Stomach (tissue), 9 donors: ENCODE results near the gene MYO16. TPM values are rescaled to one million over a fixed set of nuclear protein-coding genes. Genes with fewer than 3 reads are reported as not detected.

Source experiments
- DNase-seq, 2 donors: peaks; one replicate each; pipeline versions ENCODE4 v3.0.0 to v3.0.0-alpha.2; 2013 to 2019
- H3K27ac ChIP-seq, 5 donors: fragments of 200-600 bp in 4 of 5; sonication (generic) in 4 of 5; one replicate each; pipeline ENCODE4 v1.5.1; 2013 to 2019; ENCODE audit warnings: mild to moderate bottlenecking in 1 of 5, moderate library complexity in 1 of 5
- H3K27me3 ChIP-seq, 3 donors: fragments of 200-600 bp; sonication (generic); one replicate each; pipeline ENCODE4 v1.5.1; 2017 to 2019; ENCODE audit warnings: mixed run types in 1 of 3
- H3K36me3 ChIP-seq, 4 donors: fragments of 200-600 bp; sonication (generic); 1 replicate in 3 of 4; 2 replicates in 1 of 4; pipeline ENCODE4 v1.5.1; 2016 to 2019
- H3K4me1 ChIP-seq, 4 donors: fragments of 200-600 bp; sonication (generic); one replicate each; pipeline ENCODE4 v1.5.1; 2016 to 2019
- H3K4me3 ChIP-seq, 4 donors: fragments of 200-600 bp; sonication (generic) in 3 of 4; one replicate each; pipeline ENCODE4 v1.5.1; 2016 to 2019; ENCODE audit warnings: mild to moderate bottlenecking in 1 of 4
- H3K9me3 ChIP-seq, 4 donors: fragments of 200-600 bp; sonication (generic); one replicate each; pipeline ENCODE4 v1.5.1; 2016 to 2019
- CTCF ChIP-seq, 7 experiments: fragments of 450-650 bp in 4 of 7; fragments of 200-600 bp in 3 of 7; sonication (generic) in 3 of 7; IDR thresholded peaks; one replicate each; pipeline ENCODE4 v1.5.1; 2016 to 2019; ENCODE audit warnings: antibody characterized with exemption in 7 of 7, control low read depth in 2 of 7, mild to moderate bottlenecking in 1 of 7
- EP300 ChIP-seq: sonication (generic); formaldehyde crosslinking; IDR thresholded peaks from one replicate; pipeline ENCODE4 v1.6.1; 2017; ENCODE audit warnings: antibody characterized with exemption
- POLR2A ChIP-seq, 4 donors: fragments of 450-650 bp; IDR thresholded peaks; one replicate each; pipeline ENCODE4 v1.6.1; 2016; ENCODE audit warnings: antibody characterized with exemption in 4 of 4, control low read depth in 2 of 4, mild to moderate bottlenecking in 1 of 4, moderate library complexity in 1 of 4
- POLR2AphosphoS5 ChIP-seq, 3 donors: sonication (generic); formaldehyde crosslinking; IDR thresholded peaks; one replicate each; pipeline ENCODE4 v1.6.1; 2016; ENCODE audit warnings: antibody characterized with exemption in 3 of 3
- WGBS, 5 donors: extraction: QIAGEN DNeasy Blood & Tissue Kit in 3 of 5; methylation state at CpG; one replicate each; pipeline versions ENCODE4 v1.1.5 to v1.1.7; 2013 to 2018; 5-methylcytosine and 5-hydroxymethylcytosine counted together
- intact Hi-C: fragments of 100-400 bp; cut with DNase I; formaldehyde crosslinking; loops from one replicate; pipeline ENCODE4 v1.15.1; 2023; ENCODE audit warnings: low total_unique reads
- polyA plus RNA-seq, 3 donors: library from polyadenylated mRNA; stranded (reverse); fragments of 200-250 nt; gene quantifications; one replicate each; pipeline ENCODE4 v1.2.3, GENCODE V29; 2013
- total RNA-seq, 5 donors: library from RNA; depleted of rRNA; stranded (reverse); fragments of >200 nt; gene quantifications; one replicate each; pipeline versions ENCODE4 v1.1.0 to v1.2.3, GENCODE V29; 2014 to 2016
- donor health status: healthy with polysubstance abuse.
- donor health status: Bipolar disorder and iron deficiency.
- donor health status: healthy.

Gene MYO16
- total and polyA plus RNA-seq, 8 donors, result under 0.01 to 1.8 (median 0.15) TPM; not detected in 3

GRCh38 chr13:108833531-108833930, 204.1 kb downstream of the MYO16 start:
- H3K36me3 ChIP-seq, result no peaks in the 10 kb centered on the region
- no peaks in the 10 kb centered on the region for H3K27me3 ChIP-seq
- intact Hi-C loops, result no loop called here
- H3K27ac ChIP-seq, result no peak overlapping the region
- no peak for DNase-seq
- WGBS, 5 donors, result 84 to 95% (median 90%) methylated on average over 1 of the region's 1 CpG
- H3K4me1 ChIP-seq, result no peaks in the 10 kb centered on the region
- H3K9me3 ChIP-seq, result peaks cover 0 to 11% (median 0%) of the 10 kb centered on the region in 4 donors
- no peak for TF ChIP-seq POLR2AphosphoS5 (IDR thresholded peaks at IDR 0.05)
- no peak for TF ChIP-seq POLR2A (IDR thresholded peaks at IDR 0.05)
- TF ChIP-seq EP300, result no peak
- no peak for TF ChIP-seq CTCF (IDR thresholded peaks at IDR 0.05)
- no peak overlapping the region for H3K4me3 ChIP-seq

GRCh38 chr13:108834193-108834592, 204.8 kb downstream of the MYO16 start:
- Histone ChIP-seq H3K27me3 (no peaks in the 10 kb centered on the region), H3K9me3 (peaks cover 0 to 4% (median 0%) of the 10 kb centered on the region in 4 donors), H3K4me1 (no peaks in the 10 kb centered on the region), H3K27ac (no peak overlapping the region), H3K36me3 (no peaks in the 10 kb centered on the region), H3K4me3 (no peak overlapping the region)
- TF ChIP-seq CTCF (IDR thresholded peaks at IDR 0.05), result no peak
- TF ChIP-seq POLR2AphosphoS5 (IDR thresholded peaks at IDR 0.05), result no peak
- no peak for TF ChIP-seq POLR2A (IDR thresholded peaks at IDR 0.05)
- no peak for TF ChIP-seq EP300
- WGBS, 5 donors, result 78 to 98% (median 89%) methylated on average over 1 of the region's 1 CpG
- intact Hi-C loops, result no loop called here
- no peak for DNase-seq

- TF ChIP-seq POLR2A (IDR thresholded peaks at IDR 0.05), result no peak
- no peak for TF ChIP-seq CTCF (IDR thresholded peaks at IDR 0.05)
- TF ChIP-seq POLR2AphosphoS5 (IDR thresholded peaks at IDR 0.05), result no peak
- TF ChIP-seq EP300, result no peak
- Histone ChIP-seq H3K27ac (no peak overlapping the region), H3K4me1 (no peaks in the 10 kb centered on the region), H3K9me3 (no peaks in the 10 kb centered on the region), H3K4me3 (no peak overlapping the region), H3K27me3 (no peaks in the 10 kb centered on the region), H3K36me3 (no peaks in the 10 kb centered on the region)
- 67 to 78% (median 74%) methylated on average over 3 of the region's 3 CpGs for WGBS, 5 donors
- intact Hi-C loops, result no loop called here
- no peak for DNase-seq
Measured at GRCh38 chr13:108835083-108835482, 205.7 kb downstream of the MYO16 start.

GRCh38 chr13:108850691-108851090, 221.3 kb downstream of the MYO16 start:
- no peak for DNase-seq
- Histone ChIP-seq H3K27ac (no peak overlapping the region), H3K27me3 (no peaks in the 10 kb centered on the region), H3K4me1 (no peaks in the 10 kb centered on the region), H3K36me3 (no peaks in the 10 kb centered on the region), H3K4me3 (no peak overlapping the region), H3K9me3 (no peaks in the 10 kb centered on the region)
- no peak for TF ChIP-seq EP300
- TF ChIP-seq CTCF (IDR thresholded peaks at IDR 0.05), result no peak
- no peak for TF ChIP-seq POLR2A (IDR thresholded peaks at IDR 0.05)
- WGBS, 5 donors, result 46 to 55% (median 48%) methylated on average over 4 of the region's 4 CpGs
- intact Hi-C loops, result no loop called here
